Endothelial cell of umbilical vein (primary cell): ENCODE measurements around the gene PDE4B. TPM values are rescaled to one million over a fixed set of nuclear protein-coding genes. Genes with fewer than 3 reads are reported as not detected.
"Not testable (repeated sequence)": the region's sequence is repeated elsewhere in the genome, so short reads cannot be mapped to it uniquely, and the experiment has no call there.

Source experiments
- BruUV-seq: library from RNA; stranded (reverse); fragments of 400-500 nt; replicated peaks from 2 replicates; lab custom pipeline; 2021; lab: Mats Ljungman, UMichigan
- CTCF ChIA-PET: fragments of 300-600, 350-600 bp; sonication (Branson Sonifier 250); formaldehyde crosslinking; loops from one replicate; lab custom pipeline; 2021; ENCODE audit warnings: antibody characterized with exemption, inconsistent platforms; lab: Charles Lee
- POLR2A ChIA-PET: fragments of 300-600, 350-600 bp; sonication (Branson Sonifier 250); formaldehyde crosslinking; loops from one replicate; lab custom pipeline; 2021; ENCODE audit warnings: antibody characterized with exemption, inconsistent platforms; lab: Charles Lee
- DNase-seq: peaks from one replicate; pipeline ENCODE4 v3.0.0-alpha.2; 2011; ENCODE audit warnings: low read depth, low spot score
- FAIRE-seq: peaks from 2 replicates; lab custom pipeline; 2011; peaks lifted over from hg19 to GRCh38; lab: Jason Lieb, UNC
- H2AFZ ChIP-seq: 2 replicates; pipeline ENCODE4 v1.6.0; 2012; ENCODE audit warnings: low read depth, low read length, control low read depth, inconsistent platforms
- H3K27ac ChIP-seq: 2 replicates; pipeline ENCODE4 v1.5.1; 2011; ENCODE audit warnings: low read depth, mild to moderate bottlenecking, control low read depth, low read length, moderate library complexity; ENCODE audit not compliant: insufficient read depth
- H3K27me3 ChIP-seq, 2 experiments: 2 replicates each; pipeline versions ENCODE4 v1.6.0 to v1.6.1; 2011; ENCODE audit warnings: low read length in 2 of 2, mixed read lengths in 1 of 2; ENCODE audit not compliant: control insufficient read depth in 2 of 2, insufficient read depth in 2 of 2
- H3K36me3 ChIP-seq, 2 experiments: 2 replicates in 1 of 2; 3 replicates in 1 of 2; pipeline ENCODE4 v1.5.1; 2011; ENCODE audit warnings: low read length in 2 of 2, mild to moderate bottlenecking in 1 of 2, moderate library complexity in 1 of 2; ENCODE audit not compliant: control insufficient read depth in 2 of 2, insufficient read depth in 2 of 2; ENCODE audit errors: extremely low read depth in 1 of 2
- H3K4me1 ChIP-seq: 3 replicates; pipeline ENCODE4 v1.5.1; 2011; ENCODE audit warnings: mild to moderate bottlenecking, low read length; ENCODE audit not compliant: control insufficient read depth, insufficient read depth; ENCODE audit errors: extremely low read depth
- H3K4me2 ChIP-seq: 2 replicates; pipeline ENCODE4 v1.6.1; 2011; ENCODE audit warnings: low read length, control low read depth, mixed read lengths; ENCODE audit not compliant: insufficient read depth
- H3K4me3 ChIP-seq, 3 experiments: fragments of 200-600 bp in 1 of 3; sonication (generic), shearing (Covaris generic) in 1 of 3; replicated peaks in 1 of 3; 2 replicates each; pipeline ENCODE4 v1.5.1; 2011 to 2016; ENCODE audit warnings: control low read depth in 3 of 3, low read length in 3 of 3, mild to moderate bottlenecking in 2 of 3, inconsistent platforms in 1 of 3, low read depth in 1 of 3, moderate library complexity in 1 of 3; ENCODE audit not compliant: insufficient read depth in 1 of 3
- H3K79me2 ChIP-seq: 2 replicates; pipeline ENCODE4 v1.6.0; 2012; ENCODE audit warnings: low read length, inconsistent platforms; ENCODE audit not compliant: control insufficient read depth, insufficient read depth
- H3K9ac ChIP-seq: replicated peaks from 2 replicates; pipeline ENCODE3; 2011; ENCODE audit warnings: low read length, control low read depth; ENCODE audit not compliant: insufficient read depth; ENCODE audit errors: extremely low read depth
- H3K9me1 ChIP-seq: replicated peaks from 3 replicates; pipeline ENCODE4 v1.6.0; 2011; ENCODE audit warnings: mild to moderate bottlenecking, low read length; ENCODE audit not compliant: control insufficient read depth, insufficient read depth; ENCODE audit errors: extremely low read depth
- H3K9me3 ChIP-seq: replicated peaks from 2 replicates; pipeline ENCODE4 v1.5.1; 2012; ENCODE audit warnings: low read length, inconsistent platforms; ENCODE audit not compliant: control insufficient read depth, insufficient read depth
- H4K20me1 ChIP-seq: replicated peaks from 2 replicates; pipeline ENCODE3; 2011; ENCODE audit warnings: mild to moderate bottlenecking, low read length; ENCODE audit not compliant: control insufficient read depth, insufficient read depth; ENCODE audit errors: extremely low read depth
- CTCF ChIP-seq, 2 donors: IDR thresholded peaks; 1 replicate in 1 of 2; 2 replicates in 1 of 2; pipeline ENCODE4 v1.5.1; 2011; ENCODE audit warnings: low read length in 2 of 2, mild to moderate bottlenecking in 2 of 2, moderate library complexity in 2 of 2, control low read depth in 1 of 2, inconsistent platforms in 1 of 2, low read depth in 1 of 2; ENCODE audit not compliant: insufficient read depth in 1 of 2; ENCODE audit errors: extremely low read depth in 1 of 2
- EZH2 ChIP-seq: IDR thresholded peaks from 2 replicates; pipeline ENCODE4 v1.6.1; 2012; ENCODE audit warnings: borderline replicate concordance, low read depth, mild to moderate bottlenecking, moderate library complexity, low read length, inconsistent platforms; ENCODE audit not compliant: severe bottlenecking
- FOS ChIP-seq: IDR thresholded peaks from 2 replicates; pipeline ENCODE4 v1.6.1; 2011; ENCODE audit warnings: mild to moderate bottlenecking, low read length, moderate library complexity, borderline replicate concordance; ENCODE audit not compliant: insufficient read depth
- GATA2 ChIP-seq: IDR thresholded peaks from 2 replicates; pipeline ENCODE4 v1.7.0; 2011; ENCODE audit warnings: low read depth, mild to moderate bottlenecking, moderate library complexity, mixed read lengths, low read length; ENCODE audit not compliant: insufficient read length, insufficient read depth
- JUN ChIP-seq: IDR thresholded peaks from 2 replicates; pipeline ENCODE4 v1.6.1; 2011; ENCODE audit warnings: borderline replicate concordance, low read depth; ENCODE audit not compliant: insufficient read length, insufficient read depth
- MAX ChIP-seq: IDR thresholded peaks from 2 replicates; pipeline ENCODE4 v1.6.1; 2011; ENCODE audit not compliant: insufficient read depth, insufficient read length
- MYC ChIP-seq: IDR thresholded peaks from one replicate; pipeline ENCODE4 v1.6.1; 2011; ENCODE audit warnings: mild to moderate bottlenecking, low read depth, low read length
- POLR2A ChIP-seq: IDR thresholded peaks from 2 replicates; pipeline ENCODE4 v1.6.1; 2012; ENCODE audit warnings: low read depth, mild to moderate bottlenecking, control low read depth, low read length
- POLR2AphosphoS5 ChIP-seq: IDR thresholded peaks from 2 replicates; pipeline ENCODE4 v1.6.1; 2012; ENCODE audit warnings: low read depth, mild to moderate bottlenecking, control low read depth, low read length, moderate library complexity; ENCODE audit not compliant: insufficient read depth
- dilution Hi-C: fragments of 300-500 bp; cut with MboI; formaldehyde crosslinking; loops from one replicate; pipeline ENCODE4 v1.15.0; 2019; ENCODE audit warnings: low sequenced_read_pairs; ENCODE audit not compliant: extremely low pct_ligation_motif_present
- intact Hi-C: fragments of 100-400 bp; cut with micrococcal nuclease; formaldehyde crosslinking; loops from one replicate; pipeline ENCODE4 v1.10.0; 2022
- polyA plus RNA-seq, 4 experiments: library from polyadenylated mRNA; depleted of rRNA in 3 of 4; stranded (reverse) in 3 of 4; unstranded in 1 of 4; fragments of >200 nt; gene quantifications; 2 replicates each; pipeline versions ENCODE4 v1.2.1 to v1.2.3, GENCODE V29; 2011 to 2012; ENCODE audit warnings: missing spikeins in 1 of 4
- total RNA-seq: library from RNA; stranded (reverse); gene quantifications from 2 replicates; pipeline ENCODE4 v1.2.3, GENCODE V29; 2021

The PDE4B gene
- total and polyA plus RNA-seq, 2 donors (not counting 3 experiments of a cell fraction or from before 2014, with no cell fraction given), result 63.5 to 69.8 TPM

DNA sequence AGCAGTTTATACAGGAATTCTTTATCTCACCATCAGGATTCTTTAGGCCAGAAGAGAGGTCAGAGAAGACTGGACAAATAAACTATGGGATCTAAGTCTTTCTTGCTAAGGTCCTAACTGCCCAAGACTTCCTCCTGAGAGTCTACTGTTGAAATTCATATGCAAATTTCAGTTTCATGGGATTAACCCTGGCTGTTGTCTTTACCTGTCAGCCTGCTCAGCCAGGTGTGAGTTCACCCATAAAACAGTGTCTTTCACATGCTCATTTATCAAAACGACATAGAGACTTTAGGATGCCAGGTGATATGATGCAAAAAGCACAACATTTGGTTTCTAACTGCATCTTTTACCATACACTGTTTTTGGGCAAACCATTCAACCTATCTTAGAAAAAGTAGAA is 211.0 kb downstream of the PDE4B start:
- H3K4me1 ChIP-seq, result no peaks in the 10 kb centered on the region
- H3K9ac ChIP-seq, result no peak overlapping the region
- DNase-seq (no peak), FAIRE-seq (no peak)
- no peaks in the 10 kb centered on the region for H3K9me1 ChIP-seq
- H3K9me3 ChIP-seq, result no peaks in the 10 kb centered on the region
- CTCF ChIA-PET, result interaction anchor here (1.1 kb wide), 1 partner anchor 788 kb away, joined by 3 read pairs; no protein-coding TSS in a partner anchor
- intact Hi-C loops (no loop called here), dilution Hi-C loops (no loop called here)
- TF ChIP-seq EZH2 (no peak), POLR2A (no peak), MYC (no peak), POLR2AphosphoS5 (no peak), MAX (no peak), GATA2 (no peak), FOS (no peak), CTCF (IDR thresholded peaks at IDR 0.05; ENCODE audit: extremely low read depth in 1 of 2, insufficient read depth in 1 of 2, low read depth in 1 of 2, low read length in 2 of 2) (no peak), JUN (no peak)
- H3K27ac ChIP-seq, result no peak overlapping the region
- no TSS peak for BruUV-seq
- no peak overlapping the region for H2AFZ ChIP-seq
- H3K36me3 ChIP-seq, result no peaks in the 10 kb centered on the region
- no peaks in the 10 kb centered on the region for H3K27me3 ChIP-seq
- no peak overlapping the region for H3K4me3 ChIP-seq
- no peak overlapping the region for H3K4me2 ChIP-seq
- no peaks in the 10 kb centered on the region for H3K79me2 ChIP-seq
- no peaks in the 10 kb centered on the region for H4K20me1 ChIP-seq
- POLR2A ChIA-PET, result no interaction called here

- H2AFZ ChIP-seq, intact Hi-C loops, H3K4me3 ChIP-seq, H3K36me3 ChIP-seq, H3K4me1 ChIP-seq, POLR2A ChIA-PET, DNase-seq, H3K9me3 ChIP-seq, H3K27me3 ChIP-seq, H3K9ac ChIP-seq, H3K79me2 ChIP-seq, H4K20me1 ChIP-seq, H3K9me1 ChIP-seq, dilution Hi-C loops, CTCF ChIA-PET, FAIRE-seq, H3K4me2 ChIP-seq, BruUV-seq, H3K27ac ChIP-seq: not testable (repeated sequence)
Observed at GRCh38 chr1:66006534-66006933, 213.8 kb downstream of the PDE4B start.
